ENCODE results near the gene TMPRSS9. TPM values are rescaled to one million over a fixed set of nuclear protein-coding genes. Genes with fewer than 3 reads are reported as not detected.

The TMPRSS9 gene
- polyA plus RNA-seq, 1 donor from 2014 or later = not detected

DNA sequence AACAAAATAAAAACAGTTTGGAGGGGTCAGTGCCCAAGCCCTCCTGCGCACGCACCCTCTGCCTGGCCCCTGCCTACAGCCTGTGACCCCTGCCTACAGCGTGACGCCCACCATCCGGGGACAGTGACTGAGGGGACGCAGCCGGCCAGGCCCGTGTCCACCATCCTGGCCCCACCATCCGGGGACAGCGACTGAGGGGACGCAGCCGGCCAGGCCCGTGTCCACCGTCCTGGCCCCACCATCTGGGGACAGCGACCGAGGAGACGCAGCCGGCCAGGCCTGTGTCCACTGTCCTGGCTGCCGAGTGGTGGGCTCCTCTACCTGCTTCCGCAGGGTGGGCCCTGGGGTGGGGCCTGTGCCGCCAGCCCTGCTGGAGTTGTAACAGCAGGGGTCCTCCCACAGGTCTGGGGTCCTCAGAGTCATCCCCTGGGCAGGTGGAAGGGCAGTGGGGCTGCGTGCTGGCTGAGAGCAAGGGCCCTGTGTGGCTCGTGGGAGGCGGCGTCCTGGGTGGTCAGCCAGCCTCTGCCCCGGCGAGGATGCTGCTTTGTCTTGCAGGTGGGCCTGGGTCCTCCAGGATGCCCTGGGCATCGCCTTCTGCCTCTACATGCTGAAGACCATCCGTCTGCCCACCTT, 17.3 kb upstream of the TMPRSS9 start:
- H2AFZ ChIP-seq (ENCODE audit: low read depth, low read length) = no peak overlapping the region
- H3K9me2 ChIP-seq (ENCODE audit: insufficient read depth, low read length) = no peaks in the 10 kb centered on the region
- H3K79me2 ChIP-seq (replicated peaks; ENCODE audit: insufficient read depth, low read length) = no peaks in the 10 kb centered on the region
- no peak overlapping the region for H3K4me3 ChIP-seq (ENCODE audit: low read length)
- no peaks in the 10 kb centered on the region for H3K27me3 ChIP-seq (ENCODE audit: insufficient read depth, low read depth, low read length)
- no peaks in the 10 kb centered on the region for H3K9me3 ChIP-seq (ENCODE audit: low read length)
- no peak overlapping the region for H3K4me2 ChIP-seq (ENCODE audit: low read length)
- no peaks in the 10 kb centered on the region for H4K20me1 ChIP-seq (ENCODE audit: insufficient read depth)
- H3K36me3 ChIP-seq (ENCODE audit: insufficient read depth, low read length) = peaks cover 3% of the 10 kb centered on the region
- TF ChIP-seq TAF1 (IDR thresholded peaks at IDR 0.05; ENCODE audit: low read depth) = no peak
- TF ChIP-seq EZH2 (IDR thresholded peaks at IDR 0.05; ENCODE audit: borderline replicate concordance, insufficient read depth, low read length, poor library complexity, severe bottlenecking) = no peak
- no peak for TF ChIP-seq EP300 (conservative IDR thresholded peaks at IDR 0.05; ENCODE audit: poor library complexity, severe bottlenecking)
- no peak for TF ChIP-seq POLR2AphosphoS5 (IDR thresholded peaks at IDR 0.05)
- TF ChIP-seq RAD21 (conservative IDR thresholded peaks at IDR 0.05) = no peak
- TF ChIP-seq, protein P1, sequence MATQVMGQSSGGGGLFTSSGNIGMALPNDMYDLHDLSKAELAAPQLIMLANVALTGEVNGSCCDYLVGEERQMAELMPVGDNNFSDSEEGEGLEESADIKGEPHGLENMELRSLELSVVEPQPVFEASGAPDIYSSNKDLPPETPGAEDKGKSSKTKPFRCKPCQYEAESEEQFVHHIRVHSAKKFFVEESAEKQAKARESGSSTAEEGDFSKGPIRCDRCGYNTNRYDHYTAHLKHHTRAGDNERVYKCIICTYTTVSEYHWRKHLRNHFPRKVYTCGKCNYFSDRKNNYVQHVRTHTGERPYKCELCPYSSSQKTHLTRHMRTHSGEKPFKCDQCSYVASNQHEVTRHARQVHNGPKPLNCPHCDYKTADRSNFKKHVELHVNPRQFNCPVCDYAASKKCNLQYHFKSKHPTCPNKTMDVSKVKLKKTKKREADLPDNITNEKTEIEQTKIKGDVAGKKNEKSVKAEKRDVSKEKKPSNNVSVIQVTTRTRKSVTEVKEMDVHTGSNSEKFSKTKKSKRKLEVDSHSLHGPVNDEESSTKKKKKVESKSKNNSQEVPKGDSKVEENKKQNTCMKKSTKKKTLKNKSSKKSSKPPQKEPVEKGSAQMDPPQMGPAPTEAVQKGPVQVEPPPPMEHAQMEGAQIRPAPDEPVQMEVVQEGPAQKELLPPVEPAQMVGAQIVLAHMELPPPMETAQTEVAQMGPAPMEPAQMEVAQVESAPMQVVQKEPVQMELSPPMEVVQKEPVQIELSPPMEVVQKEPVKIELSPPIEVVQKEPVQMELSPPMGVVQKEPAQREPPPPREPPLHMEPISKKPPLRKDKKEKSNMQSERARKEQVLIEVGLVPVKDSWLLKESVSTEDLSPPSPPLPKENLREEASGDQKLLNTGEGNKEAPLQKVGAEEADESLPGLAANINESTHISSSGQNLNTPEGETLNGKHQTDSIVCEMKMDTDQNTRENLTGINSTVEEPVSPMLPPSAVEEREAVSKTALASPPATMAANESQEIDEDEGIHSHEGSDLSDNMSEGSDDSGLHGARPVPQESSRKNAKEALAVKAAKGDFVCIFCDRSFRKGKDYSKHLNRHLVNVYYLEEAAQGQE (IDR thresholded peaks at IDR 0.05; ENCODE audit: borderline replicate concordance) = no peak
- TF ChIP-seq, protein P2, sequence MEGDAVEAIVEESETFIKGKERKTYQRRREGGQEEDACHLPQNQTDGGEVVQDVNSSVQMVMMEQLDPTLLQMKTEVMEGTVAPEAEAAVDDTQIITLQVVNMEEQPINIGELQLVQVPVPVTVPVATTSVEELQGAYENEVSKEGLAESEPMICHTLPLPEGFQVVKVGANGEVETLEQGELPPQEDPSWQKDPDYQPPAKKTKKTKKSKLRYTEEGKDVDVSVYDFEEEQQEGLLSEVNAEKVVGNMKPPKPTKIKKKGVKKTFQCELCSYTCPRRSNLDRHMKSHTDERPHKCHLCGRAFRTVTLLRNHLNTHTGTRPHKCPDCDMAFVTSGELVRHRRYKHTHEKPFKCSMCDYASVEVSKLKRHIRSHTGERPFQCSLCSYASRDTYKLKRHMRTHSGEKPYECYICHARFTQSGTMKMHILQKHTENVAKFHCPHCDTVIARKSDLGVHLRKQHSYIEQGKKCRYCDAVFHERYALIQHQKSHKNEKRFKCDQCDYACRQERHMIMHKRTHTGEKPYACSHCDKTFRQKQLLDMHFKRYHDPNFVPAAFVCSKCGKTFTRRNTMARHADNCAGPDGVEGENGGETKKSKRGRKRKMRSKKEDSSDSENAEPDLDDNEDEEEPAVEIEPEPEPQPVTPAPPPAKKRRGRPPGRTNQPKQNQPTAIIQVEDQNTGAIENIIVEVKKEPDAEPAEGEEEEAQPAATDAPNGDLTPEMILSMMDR (IDR thresholded peaks at IDR 0.05; ENCODE audit: poor library complexity, severe bottlenecking) = no peak
- no peak for TF ChIP-seq SMC3 (conservative IDR thresholded peaks at IDR 0.05; ENCODE audit: poor library complexity)
- TF ChIP-seq MXI1 (conservative IDR thresholded peaks at IDR 0.05; ENCODE audit: poor library complexity, severe bottlenecking) = no peak
- no peak overlapping the region for H3K27ac ChIP-seq (ENCODE audit: low read length)
- no peaks in the 10 kb centered on the region for H3F3A ChIP-seq (ENCODE audit: insufficient read depth, low read length, poor library complexity, severe bottlenecking)
- H3K9ac ChIP-seq (ENCODE audit: low read length) = no peak overlapping the region

DNA sequence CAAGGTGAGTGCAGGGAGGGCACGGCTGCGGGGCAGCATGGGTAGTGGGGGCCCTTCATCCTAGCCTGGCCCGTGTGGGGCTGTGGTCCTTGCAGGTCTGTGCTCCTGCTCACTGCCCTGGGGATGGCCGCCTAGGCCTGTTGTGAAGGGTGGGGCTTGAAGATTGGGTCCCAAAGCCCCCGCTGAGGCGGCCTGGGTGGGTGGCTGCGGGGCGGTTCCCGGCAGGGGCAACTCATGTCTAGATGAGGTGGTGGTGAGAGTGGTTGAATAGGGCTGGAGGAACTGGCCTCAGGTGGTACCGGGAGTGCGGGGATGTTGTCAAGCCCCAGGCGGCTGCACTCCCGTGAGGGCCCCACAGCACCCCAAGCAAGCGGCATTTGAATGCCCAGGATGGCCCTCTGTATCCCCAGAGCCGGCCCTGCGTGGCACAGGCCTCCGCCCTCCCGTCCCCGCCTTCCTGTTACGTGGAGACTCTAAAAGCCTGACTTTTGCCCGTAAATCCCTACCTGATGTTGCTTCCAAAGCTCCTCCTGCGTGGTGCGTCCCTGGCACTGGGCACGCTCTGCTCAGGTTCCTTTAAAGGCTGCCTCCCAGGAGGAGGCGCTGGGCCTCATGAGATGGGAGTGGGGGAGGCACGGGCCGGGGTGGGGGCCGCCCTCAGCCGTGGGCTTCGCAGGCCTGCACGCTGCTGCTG, 16.6 kb upstream of the TMPRSS9 start:
- no peak overlapping the region for H2AFZ ChIP-seq (ENCODE audit: low read depth, low read length)
- TF ChIP-seq POLR2AphosphoS5 (IDR thresholded peaks at IDR 0.05) (no peak), EP300 (conservative IDR thresholded peaks at IDR 0.05; ENCODE audit: poor library complexity, severe bottlenecking) (no peak), MXI1 (conservative IDR thresholded peaks at IDR 0.05; ENCODE audit: poor library complexity, severe bottlenecking) (no peak), SMC3 (conservative IDR thresholded peaks at IDR 0.05; ENCODE audit: poor library complexity) (no peak), RAD21 (conservative IDR thresholded peaks at IDR 0.05) (no peak), TAF1 (IDR thresholded peaks at IDR 0.05; ENCODE audit: low read depth) (no peak), EZH2 (IDR thresholded peaks at IDR 0.05; ENCODE audit: borderline replicate concordance, insufficient read depth, low read length, poor library complexity, severe bottlenecking) (no peak)
- TF ChIP-seq, protein P1 (IDR thresholded peaks at IDR 0.05; ENCODE audit: borderline replicate concordance) = no peak
- TF ChIP-seq, protein P2 (IDR thresholded peaks at IDR 0.05; ENCODE audit: poor library complexity, severe bottlenecking) = no peak
- H3K36me3 ChIP-seq (ENCODE audit: insufficient read depth, low read length) = peaks cover 3% of the 10 kb centered on the region
- no peak overlapping the region for H3K4me2 ChIP-seq (ENCODE audit: low read length)
- no peak overlapping the region for H3K4me3 ChIP-seq (ENCODE audit: low read length)
- no peaks in the 10 kb centered on the region for H3K79me2 ChIP-seq (replicated peaks; ENCODE audit: insufficient read depth, low read length)
- H3K9ac ChIP-seq (ENCODE audit: low read length) = no peak overlapping the region
- H3K9me2 ChIP-seq (ENCODE audit: insufficient read depth, low read length) = no peaks in the 10 kb centered on the region
- H3F3A ChIP-seq (ENCODE audit: insufficient read depth, low read length, poor library complexity, severe bottlenecking) = no peaks in the 10 kb centered on the region
- no peak overlapping the region for H3K27ac ChIP-seq (ENCODE audit: low read length)
- no peaks in the 10 kb centered on the region for H4K20me1 ChIP-seq (ENCODE audit: insufficient read depth)
- H3K27me3 ChIP-seq (ENCODE audit: insufficient read depth, low read depth, low read length) = no peaks in the 10 kb centered on the region
- H3K9me3 ChIP-seq (ENCODE audit: low read length) = no peaks in the 10 kb centered on the region

Data from neural cell (in vitro differentiated cells).